ENCODE results near the gene MAML3.

The MAML3 gene

DNA sequence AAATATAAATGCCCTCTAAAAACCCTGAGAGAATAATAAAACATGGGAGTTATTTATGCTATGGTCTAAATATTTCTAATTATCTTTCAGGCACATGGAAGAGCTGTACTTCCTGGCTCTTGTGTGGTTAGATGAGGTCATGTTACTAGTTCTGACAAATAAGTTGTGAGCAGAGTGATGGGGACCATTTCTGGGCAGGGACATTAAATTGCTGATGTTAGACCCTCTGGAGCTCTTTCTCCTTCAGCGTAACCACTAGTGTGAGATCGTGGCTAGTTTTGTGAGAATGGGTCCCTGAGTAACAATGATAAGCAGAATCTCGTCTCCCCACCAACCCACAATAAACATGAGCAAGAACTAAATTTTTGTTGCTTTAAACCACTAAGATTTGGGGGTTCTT, 108.0 kb downstream of the MAML3 start:
- no peak for DNase-seq (ENCODE audit: low spot score)

DNA sequence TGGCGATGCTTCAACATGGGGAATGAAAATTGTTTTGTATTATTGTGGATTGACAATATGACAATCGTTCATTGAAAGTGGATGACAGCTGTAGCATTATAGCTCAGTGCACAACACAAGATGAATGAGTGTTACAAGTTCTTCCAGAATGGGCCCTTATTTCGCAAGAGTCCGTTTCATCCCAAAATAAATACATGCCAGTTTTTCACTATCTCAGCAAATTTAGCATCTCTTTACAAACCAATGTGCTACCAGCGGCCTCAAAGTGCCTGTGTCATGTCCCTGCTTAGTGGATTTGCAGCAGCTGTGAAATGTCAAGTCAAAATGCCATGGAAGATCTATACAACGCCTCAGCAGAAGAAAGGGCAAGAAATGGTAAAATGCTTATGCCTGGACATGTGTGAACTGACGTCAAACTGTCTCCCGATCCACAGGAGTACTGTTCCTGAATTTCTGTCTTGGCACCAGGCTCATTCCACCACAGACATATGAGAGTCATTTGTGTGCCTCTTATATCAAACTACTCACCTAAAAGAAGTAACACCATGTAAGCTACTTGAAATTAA, 109.6 kb downstream of the MAML3 start:
- no peak for DNase-seq (ENCODE audit: low spot score)

- DNase-seq (ENCODE audit: low spot score): no peak
Measured at GRCh38 chr4:140042634-140043033, 111.3 kb downstream of the MAML3 start.

GRCh38 chr4:140038031-140038533, 115.9 kb downstream of the MAML3 start:
- DNase-seq (ENCODE audit: low spot score): no peak

DNA sequence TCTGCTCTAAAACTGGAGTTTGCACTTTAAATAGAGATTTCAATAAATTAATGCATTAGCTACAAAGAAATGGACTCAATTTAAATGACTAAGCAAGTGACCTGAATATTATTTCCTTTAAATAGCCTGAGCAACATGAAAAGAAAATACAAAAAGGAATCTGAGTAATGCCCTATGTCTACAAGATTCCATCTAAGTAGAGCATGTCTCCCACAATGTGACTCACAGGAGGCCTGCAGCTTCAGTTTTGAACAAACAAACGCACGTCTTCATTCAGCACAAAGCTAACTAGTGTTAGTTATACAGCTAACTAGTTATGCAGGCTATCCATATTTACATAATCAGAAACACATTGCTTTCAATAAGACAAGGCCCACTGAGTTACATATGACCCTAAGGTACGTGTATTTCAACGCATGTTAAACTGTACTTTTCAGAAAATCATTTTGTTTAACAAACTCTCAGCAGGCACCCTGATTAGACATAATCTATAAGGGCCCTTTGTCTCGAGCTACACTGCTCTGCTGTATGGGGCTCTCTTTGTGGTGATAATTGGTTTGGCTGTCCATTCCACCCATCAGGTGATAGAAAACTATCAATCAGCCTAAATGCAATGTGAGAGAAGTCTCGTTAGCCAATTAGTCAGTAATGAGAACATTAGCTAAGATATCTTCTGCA, 116.5 kb downstream of the MAML3 start:
- peak; percentile 32 for DNase-seq (ENCODE audit: low spot score)

DNA sequence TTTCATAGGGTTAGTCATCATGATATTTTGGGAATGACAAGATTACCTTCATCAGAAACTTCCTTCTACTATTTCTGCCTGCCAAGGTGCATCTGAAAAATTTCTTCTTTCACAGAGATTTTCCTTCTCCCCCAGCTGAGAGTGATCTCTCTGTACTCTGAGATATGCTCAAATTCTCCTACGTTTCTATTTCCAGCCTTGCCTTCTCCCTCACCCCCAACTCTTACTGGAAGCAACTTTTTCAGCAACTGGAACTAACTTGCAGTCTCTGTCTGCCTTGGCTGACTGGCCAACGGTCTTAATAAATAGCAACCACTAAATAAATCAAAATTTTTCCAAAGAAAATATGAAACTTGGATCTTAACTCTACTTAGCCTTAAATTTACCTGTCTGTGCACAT, 122.3 kb downstream of the MAML3 start:
- no peak for DNase-seq (ENCODE audit: low spot score)

GRCh38 chr4:140031061-140031460, 122.9 kb downstream of the MAML3 start:
- DNase-seq (ENCODE audit: low spot score): no peak

- DNase-seq (ENCODE audit: low spot score): peak; percentile 71
Measured at GRCh38 chr4:140028676-140029517, 125.1 kb downstream of the MAML3 start.

- DNase-seq (ENCODE audit: low spot score): no peak
Measured at GRCh38 chr4:140028101-140028500, 125.9 kb downstream of the MAML3 start.

DNA sequence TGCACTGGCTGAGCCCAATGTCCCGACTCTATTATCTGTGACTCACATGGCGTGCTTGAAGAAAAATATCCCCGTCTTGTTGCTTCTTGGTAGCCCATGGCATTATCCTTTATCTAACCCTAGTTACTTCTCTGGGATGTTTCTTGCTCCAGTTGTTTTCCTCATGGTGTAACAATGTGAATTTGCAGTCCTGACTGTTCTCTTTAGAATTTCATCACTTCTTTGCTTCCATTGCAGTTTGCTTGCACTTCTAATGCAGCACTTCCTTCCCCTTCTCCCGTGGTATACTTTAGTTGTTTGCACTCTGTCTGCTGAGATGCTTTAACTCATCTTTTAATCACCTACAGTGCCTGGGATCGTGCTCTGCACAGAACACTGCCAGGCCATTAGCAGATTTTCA, 126.9 kb downstream of the MAML3 start:
- no peak for DNase-seq (ENCODE audit: low spot score)

DNA sequence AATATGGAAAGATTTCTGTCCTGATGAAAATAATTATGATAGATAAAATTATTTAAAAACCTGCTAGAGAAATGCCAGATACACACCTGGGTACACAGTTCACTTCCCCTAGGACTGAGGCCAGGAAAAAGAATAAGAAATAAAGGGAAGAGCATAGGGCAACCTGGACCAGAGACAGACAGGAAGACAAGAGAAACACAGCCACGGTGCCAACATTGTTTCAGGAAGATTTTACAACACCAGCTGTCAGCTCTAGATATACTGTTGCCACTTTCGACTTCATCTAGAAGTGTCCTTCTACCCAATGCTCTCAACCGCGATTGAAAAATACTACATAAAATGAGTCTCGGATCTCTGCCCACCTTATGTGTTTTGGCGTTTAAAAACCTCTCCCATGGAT, 128.5 kb downstream of the MAML3 start:
- no peak for DNase-seq (ENCODE audit: low spot score)

GRCh38 chr4:140020457-140021361, 133.3 kb downstream of the MAML3 start:
- DNase-seq (ENCODE audit: low spot score): no peak

GRCh38 chr4:140019619-140020347, 134.2 kb downstream of the MAML3 start:
- peak; percentile 71 for DNase-seq (ENCODE audit: low spot score)

DNA sequence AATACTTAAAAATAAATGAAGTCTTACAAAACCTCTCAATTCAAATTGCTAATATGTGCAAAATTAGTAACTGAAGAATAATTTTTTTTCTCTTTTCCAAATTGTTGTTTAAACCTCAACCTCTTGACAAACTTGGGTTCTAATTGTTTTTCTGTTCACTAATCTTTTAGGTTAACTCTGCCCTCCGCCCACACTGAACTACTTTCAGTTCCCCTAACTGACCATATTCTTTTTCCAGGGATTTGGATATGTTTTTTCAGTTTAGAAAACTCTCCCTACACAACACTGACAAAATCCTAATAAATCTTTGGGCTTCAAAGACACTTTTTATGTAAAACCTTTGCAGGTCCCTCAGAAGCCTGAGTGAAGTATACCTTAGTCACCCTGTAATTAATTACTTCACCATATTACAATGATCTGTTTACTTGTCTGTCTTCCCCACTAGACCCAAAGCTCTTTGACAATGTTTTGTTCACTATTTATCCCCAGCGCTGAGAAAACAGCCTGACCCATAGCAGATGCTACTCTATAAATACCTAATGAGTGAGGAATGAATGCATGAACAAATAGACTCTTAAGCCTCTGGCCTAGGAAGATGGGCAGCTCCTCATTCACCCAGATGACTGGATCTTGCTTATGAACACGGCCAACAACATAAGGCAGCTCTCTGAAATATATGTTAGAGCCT, 134.9 kb downstream of the MAML3 start:
- DNase-seq (ENCODE audit: low spot score): peak; percentile 58

DNA sequence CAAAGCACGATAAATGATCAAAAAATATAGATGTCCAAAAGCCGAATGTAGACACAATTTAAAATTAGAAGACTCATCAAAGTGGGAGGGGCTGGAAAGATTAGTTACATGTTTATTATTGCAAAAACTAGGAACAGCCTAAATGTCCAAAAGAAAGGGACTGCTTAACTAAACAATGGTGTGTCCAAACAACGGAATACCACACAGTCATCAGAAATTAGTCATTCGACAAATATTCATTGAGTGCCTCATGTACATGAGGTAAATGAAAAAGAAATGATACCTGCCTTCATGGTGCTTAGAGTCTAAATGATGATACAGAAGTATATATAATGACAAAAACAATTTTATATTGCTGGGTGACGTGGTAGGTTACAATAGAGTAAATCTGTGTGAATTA, 139.7 kb downstream of the MAML3 start:
- DNase-seq (ENCODE audit: low spot score): no peak

GRCh38 chr4:140012688-140013486, 141.1 kb downstream of the MAML3 start:
- DNase-seq (ENCODE audit: low spot score): peak; percentile 80

GRCh38 chr4:140005699-140006098, 148.3 kb downstream of the MAML3 start:
- no peak for DNase-seq (ENCODE audit: low spot score)

- DNase-seq (ENCODE audit: low spot score): no peak
Measured at GRCh38 chr4:140004922-140005627, 148.9 kb downstream of the MAML3 start.

DNA sequence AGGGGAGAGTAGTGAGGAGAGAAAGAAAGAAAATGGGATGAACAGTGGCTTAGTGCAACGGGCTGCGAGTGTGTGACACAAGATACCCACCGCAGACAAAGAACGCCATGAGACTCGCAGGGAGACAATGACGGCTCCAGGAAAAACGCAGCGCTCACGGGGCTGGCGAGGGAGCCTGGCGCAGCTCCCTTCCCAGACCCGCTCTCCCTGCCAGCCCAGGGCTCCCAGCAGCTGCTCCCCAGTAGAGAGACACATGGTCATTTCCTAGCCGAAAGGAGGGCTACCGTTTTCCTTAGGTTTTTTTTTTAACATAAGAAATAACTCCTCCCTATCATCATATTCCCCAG, 149.5 kb downstream of the MAML3 start:
- no peak for DNase-seq (ENCODE audit: low spot score)

Measured in LoVo (cell line).